Astrocyte of the cerebellum (primary cell): Measurements from ENCODE around the gene GTF2IRD1.
"Not testable (repeated sequence)": the region's sequence is repeated elsewhere in the genome, so short reads cannot be mapped to it uniquely, and the experiment has no call there.

Experiments used
- DNase-seq: peaks from one replicate; pipeline ENCODE4 v3.0.0-alpha.2; 2011; ENCODE audit warnings: low read depth
- H3K4me3 ChIP-seq: 2 replicates; pipeline ENCODE4 v1.5.1; 2011; ENCODE audit warnings: mild to moderate bottlenecking, low read depth, low read length, moderate library complexity
- in situ Hi-C: cut with HindIII; loops from 2 replicates; pipeline ENCODE4 v1.10.0; 2017; ENCODE audit warnings: low sequenced_read_pairs
- TF ChIP-seq, protein P1 (sequence below): IDR thresholded peaks from 2 replicates; pipeline ENCODE4 v1.5.1; 2012; ENCODE audit warnings: low read length, low read depth, moderate library complexity, mild to moderate bottlenecking; ENCODE audit errors: missing control alignments

The GTF2IRD1 gene

DNA sequence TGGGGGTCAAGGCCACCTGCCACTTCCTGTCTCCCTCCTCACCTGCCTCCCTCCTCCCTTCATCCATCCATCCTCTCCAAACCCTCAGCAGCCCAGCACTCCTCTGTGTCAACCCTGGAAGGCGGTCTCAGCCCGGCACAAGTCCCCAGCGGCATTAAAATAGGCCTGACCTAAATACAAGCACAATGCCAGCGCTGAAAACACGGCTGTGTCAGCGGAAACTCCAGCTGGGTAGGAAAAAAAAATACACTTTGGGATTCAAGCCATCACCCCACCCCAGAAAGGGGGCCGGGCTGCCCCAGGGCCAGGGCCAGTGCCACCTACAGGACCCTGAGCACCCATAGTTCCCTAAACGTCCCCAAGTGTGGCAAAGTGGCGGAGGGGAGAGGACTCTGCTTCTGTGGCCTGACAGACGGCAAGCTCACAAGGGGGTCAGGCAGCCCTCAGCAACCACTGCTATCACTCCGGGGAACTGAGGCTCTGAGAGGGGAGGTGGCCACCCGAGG, 22.7 kb upstream of the GTF2IRD1 start:
- no peak for DNase-seq
- TF ChIP-seq, protein P1, sequence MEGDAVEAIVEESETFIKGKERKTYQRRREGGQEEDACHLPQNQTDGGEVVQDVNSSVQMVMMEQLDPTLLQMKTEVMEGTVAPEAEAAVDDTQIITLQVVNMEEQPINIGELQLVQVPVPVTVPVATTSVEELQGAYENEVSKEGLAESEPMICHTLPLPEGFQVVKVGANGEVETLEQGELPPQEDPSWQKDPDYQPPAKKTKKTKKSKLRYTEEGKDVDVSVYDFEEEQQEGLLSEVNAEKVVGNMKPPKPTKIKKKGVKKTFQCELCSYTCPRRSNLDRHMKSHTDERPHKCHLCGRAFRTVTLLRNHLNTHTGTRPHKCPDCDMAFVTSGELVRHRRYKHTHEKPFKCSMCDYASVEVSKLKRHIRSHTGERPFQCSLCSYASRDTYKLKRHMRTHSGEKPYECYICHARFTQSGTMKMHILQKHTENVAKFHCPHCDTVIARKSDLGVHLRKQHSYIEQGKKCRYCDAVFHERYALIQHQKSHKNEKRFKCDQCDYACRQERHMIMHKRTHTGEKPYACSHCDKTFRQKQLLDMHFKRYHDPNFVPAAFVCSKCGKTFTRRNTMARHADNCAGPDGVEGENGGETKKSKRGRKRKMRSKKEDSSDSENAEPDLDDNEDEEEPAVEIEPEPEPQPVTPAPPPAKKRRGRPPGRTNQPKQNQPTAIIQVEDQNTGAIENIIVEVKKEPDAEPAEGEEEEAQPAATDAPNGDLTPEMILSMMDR: no peak
- H3K4me3 ChIP-seq: no peak overlapping the region
- in situ Hi-C loops: no loop called here

- in situ Hi-C loops, H3K4me3 ChIP-seq: not testable (repeated sequence)
Measured at GRCh38 chr7:74437291-74437571, 16.5 kb upstream of the GTF2IRD1 start.

DNA sequence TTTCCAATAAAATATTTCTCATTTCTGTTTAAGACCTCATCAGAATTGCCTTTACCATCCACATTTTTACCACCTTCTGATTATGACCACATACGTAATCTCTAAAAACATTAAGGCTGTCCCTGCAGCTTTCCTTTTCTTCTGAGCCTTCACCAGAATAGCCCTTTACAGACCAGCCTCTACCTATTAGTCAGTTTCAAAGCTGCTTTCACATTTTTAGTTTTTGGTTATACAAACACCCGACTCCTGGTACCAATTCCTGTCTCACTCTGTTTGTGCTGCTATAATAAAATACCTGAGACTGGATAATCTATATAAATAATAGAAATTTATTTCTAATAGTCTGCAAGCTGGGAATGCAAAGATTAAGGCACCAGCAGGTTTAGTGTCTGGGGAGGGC, 15.4 kb upstream of the GTF2IRD1 start:
- no peak for DNase-seq
- in situ Hi-C loops: no loop called here
- TF ChIP-seq, protein P1: no peak
- no peak overlapping the region for H3K4me3 ChIP-seq

More at GRCh38 chr7:74437291-74437571, 16.5 kb upstream of the GTF2IRD1 start:
- not testable (repeated sequence) for DNase-seq

GRCh38 chr7:74439541-74439940, 14.2 kb upstream of the GTF2IRD1 start:
- TF ChIP-seq, protein P1: no peak
- no peak for DNase-seq
- in situ Hi-C loops: no loop called here
- H3K4me3 ChIP-seq: no peak overlapping the region

DNA sequence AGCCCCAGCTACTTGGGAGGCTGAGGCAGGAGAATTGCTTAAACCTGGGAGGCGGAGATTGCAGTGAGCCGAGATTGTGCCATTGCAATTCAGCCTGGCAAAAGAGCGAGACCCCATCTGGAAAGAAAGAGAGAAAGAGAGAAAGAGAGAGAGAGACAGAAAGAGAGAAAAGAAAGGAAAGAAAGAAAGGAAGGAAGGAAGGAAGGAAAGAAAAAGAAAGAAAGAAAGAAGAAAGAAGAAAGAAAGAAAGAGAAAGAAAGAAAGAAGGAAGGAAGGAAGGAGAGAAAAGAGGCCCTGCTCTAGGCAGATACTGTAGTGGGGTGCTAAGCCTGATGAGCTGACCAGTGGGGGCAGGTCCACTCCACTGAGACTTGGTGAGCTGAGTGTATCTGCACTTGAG, 13.6 kb upstream of the GTF2IRD1 start:
- DNase-seq, in situ Hi-C loops, H3K4me3 ChIP-seq: not testable (repeated sequence)

DNA sequence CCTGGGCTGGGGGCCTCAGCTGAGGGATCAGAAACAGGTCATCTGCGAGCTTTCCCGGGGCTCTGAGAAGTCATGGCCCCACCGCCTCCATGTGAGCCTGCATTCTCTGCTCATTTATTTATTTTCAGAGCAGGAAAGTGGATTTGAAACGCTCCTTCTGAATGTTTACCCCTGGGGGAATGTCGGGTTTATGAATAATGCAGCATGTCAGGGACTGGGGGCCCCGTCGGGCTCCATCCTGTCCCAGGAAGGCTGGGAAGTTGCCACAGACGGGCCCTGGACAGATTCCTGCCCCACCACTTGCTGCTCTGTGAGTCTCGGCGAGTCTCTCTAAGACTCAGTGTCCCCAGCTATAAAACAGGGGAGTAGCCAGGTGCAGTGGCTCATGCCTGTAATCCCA, 11.9 kb upstream of the GTF2IRD1 start:
- TF ChIP-seq, protein P1: no peak
- no peak for DNase-seq
- no peak overlapping the region for H3K4me3 ChIP-seq
- in situ Hi-C loops: no loop called here

GRCh38 chr7:74443543-74444247, 10.0 kb upstream of the GTF2IRD1 start:
- H3K4me3 ChIP-seq: no peak overlapping the region
- TF ChIP-seq, protein P1: no peak
- no peak for DNase-seq
- in situ Hi-C loops: no loop called here
